Cerebellar nuclear complex (tissue), 1 donor: Measurements from ENCODE around the gene UBE2G1.
A peak's percentile ranks its signal among the peaks of the same experiment; 100 is the strongest.
"Not testable (repeated sequence)": the region's sequence is repeated elsewhere in the genome, so short reads cannot be mapped to it uniquely, and the experiment has no call there.

Experiments used
- DNase-seq, 2 experiments: peaks; one replicate each; lab custom pipeline; 2025; lab: John Stamatoyannopoulos, UW

Gene UBE2G1

DNA sequence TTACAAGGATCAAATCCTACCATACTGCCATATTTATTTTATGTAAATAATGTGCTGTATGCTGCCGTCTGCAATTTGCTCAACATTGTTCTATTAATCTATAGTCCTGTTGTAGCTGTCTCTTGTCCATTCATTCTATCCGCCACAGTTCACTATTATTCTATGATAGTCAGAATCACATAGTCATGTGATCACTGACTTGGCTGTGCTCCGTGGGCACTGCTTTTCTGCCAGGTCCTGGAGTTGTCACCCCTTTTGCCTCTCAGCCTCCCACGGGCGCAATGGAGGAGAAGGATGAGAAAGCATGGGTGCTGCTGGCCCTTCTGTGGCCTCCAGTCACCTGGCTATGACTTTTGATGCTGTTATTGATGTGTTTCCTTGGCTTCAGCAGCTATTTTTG is 65.4 kb downstream of the UBE2G1 start:
- DNase-seq = no peak

DNA sequence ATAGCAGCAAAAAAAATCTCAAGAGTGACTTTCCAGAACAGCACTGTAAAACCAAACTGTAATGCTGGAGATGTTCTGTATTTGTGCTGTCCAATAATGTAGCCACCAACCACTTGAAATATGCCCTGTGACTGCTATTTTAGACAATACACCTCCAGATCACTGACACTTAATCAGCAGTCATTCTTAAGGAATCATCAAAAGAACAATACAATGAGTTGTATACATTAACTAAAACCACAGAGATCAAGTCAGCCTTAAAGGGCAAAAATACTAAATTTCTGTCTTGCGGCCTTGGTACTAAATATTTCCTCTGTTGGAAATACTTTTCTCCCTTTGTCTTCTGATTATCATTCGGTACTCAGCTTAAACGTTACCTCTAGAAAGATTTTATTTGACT is 69.1 kb downstream of the UBE2G1 start:
- no peak for DNase-seq

DNA sequence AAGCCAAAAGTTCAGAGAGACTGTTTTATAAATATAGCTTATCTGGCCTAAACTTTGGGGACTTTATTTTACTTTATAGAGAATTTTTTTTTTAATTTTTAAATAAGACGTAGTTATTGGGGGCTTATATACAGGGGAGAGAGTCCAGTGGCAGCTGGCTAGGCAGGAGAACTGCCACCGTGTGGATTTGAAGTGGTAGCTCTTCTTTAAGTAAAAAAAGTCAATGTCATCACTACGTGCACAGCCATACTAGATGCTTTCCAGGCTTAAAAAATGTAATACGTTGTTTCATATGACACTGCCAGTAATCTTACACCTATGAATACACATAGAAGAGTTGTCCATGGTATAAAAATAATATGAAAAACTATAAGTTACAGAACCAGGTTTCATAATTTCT is 70.8 kb downstream of the UBE2G1 start:
- DNase-seq = no peak

DNA sequence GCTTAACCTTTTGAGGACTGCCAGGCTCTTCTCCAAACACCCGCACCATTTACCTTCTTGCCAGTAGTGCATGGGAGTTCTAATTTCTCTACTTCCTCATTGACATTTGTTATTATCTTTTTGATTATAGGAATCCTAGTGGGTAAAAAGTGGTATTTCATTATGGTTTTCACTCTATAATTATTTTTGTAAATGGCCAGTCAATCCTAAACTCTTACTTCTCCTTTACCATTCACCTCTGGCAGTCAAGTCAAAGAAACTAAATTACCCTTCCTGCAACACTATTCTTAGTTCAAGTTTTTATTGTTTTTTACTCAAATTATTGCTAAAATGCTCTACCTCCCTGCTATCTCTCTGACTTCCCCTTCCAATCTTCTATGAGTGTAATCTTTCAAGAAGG is 72.9 kb downstream of the UBE2G1 start:
- no peak for DNase-seq

DNA sequence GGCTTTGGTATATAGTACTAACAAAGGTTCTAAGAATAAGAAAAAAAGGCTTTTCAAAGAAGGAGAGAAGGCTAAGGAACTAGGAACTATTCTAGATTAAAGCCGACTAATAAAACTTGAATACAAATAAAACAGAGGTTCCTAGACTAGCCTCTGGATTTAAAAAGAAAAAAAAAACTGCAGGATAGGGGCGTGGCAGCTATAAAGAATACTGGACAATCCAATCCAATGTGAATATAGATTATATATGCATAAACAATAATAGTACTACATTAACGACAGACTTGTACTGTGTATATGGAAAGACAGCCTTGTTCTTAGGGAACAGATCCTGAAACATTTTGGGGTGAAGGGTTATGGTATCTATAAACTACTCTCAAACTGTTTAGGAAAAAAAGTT is 78.8 kb downstream of the UBE2G1 start:
- DNase-seq = no peak

DNA sequence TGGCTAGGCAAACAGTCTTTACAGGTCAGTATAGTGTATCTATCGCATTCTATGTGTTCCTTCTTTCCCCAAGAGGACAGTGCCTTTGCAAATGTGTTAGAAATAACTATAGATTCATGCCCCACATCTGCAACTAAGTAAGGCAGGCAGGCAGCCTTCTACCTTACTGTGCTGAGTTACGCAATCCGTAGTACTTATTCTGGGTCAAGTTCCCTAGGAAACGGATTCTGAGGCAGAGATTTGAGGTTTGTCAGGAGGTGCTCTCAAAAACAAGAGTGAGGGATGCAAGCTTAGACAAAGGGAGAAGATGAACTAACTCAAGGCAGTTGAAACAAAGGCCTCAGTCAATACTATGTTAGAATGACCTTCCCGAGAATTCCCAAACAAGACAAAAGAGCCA is 90.0 kb downstream of the UBE2G1 start:
- DNase-seq = no peak

DNA sequence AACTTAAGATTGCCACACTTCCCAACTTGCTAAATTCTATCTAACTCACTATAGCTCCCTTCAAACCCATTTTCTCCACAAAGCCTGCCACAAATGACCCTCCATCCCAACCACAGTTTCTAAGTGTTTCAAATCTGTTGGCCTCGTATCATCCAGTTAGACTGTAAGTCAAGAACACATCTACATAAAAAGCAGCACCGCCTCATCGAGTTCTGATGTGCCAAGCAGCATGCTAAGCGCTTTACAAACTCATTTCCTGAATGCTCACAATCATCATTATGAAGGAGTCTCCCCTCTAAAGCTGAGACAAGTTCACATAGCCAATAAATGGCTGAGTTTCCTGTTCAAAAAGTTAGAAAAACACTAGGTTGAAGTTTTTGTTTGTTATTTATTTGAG is 93.5 kb downstream of the UBE2G1 start:
- DNase-seq = no peak

DNA sequence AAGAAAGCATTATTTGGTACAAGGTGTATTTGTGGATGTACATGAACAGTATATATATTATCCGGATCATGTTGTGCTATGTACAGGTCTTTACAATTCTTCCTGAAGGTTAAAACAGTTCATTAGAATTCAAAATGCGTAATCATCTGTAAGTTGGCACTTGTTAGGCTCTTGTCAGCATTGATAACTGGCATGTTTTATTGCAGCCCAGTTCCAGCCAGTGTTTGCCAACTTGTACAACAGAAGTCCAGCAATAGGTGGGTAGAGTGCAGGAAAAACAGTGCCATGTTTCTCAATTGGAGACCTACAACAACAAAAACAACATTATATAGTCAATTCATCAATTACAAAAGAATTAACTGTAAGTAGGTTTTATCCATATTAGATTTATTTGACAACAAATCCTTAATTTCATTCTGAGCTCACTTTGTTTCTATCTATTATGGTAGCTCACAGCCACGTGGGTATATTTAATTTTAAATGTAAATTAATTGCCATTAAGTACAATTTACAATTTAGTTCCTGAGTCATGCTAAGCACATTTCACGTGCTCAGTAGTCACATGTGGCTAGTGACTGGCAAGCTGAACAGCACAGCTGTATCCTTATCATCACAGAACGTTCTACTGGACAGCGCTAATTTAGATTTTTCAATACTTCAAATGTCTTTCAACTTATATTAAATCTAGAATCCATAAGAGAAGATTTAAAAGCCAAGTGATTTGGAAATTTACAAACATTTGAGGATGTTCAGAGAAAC is 94.1 kb downstream of the UBE2G1 start:
- DNase-seq = no peak

DNA sequence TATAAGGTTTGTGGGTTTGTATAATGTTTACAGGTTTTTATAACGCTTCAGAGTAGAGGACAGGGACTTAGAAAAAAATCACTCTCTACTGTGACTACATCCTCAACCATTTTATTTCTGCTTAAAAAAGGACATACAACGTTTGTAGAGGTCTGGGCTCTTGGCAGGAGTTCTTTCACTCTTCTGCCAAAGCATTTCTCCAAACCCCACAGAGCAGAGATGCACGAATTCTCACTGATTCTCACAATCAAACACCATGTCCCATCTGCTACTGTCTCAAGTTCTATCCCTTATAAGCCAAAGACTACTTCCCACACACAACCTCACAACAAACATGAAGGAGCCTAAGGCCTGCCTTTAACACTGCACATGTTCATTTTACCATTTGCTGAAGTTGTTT is 95.7 kb downstream of the UBE2G1 start:
- no peak for DNase-seq

DNA sequence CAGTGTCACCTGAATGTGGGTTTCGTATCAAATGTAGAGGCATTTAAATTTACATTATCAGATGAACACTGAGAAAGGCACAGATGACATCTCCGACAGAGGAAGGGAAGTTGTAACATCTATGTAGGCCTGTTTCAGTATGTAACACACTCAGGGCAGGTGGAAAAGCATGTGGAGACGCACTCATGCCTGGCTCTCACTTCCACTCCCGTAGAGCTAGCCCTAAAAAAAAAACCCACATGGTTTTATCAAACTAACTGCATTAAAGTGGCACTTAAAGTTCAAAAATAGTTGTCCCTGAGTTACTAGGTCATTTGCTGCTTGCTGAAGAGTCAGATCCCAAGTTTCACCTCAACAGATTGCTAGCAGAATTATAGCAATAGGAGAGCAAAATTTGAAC is 96.6 kb downstream of the UBE2G1 start:
- DNase-seq = no peak

DNA sequence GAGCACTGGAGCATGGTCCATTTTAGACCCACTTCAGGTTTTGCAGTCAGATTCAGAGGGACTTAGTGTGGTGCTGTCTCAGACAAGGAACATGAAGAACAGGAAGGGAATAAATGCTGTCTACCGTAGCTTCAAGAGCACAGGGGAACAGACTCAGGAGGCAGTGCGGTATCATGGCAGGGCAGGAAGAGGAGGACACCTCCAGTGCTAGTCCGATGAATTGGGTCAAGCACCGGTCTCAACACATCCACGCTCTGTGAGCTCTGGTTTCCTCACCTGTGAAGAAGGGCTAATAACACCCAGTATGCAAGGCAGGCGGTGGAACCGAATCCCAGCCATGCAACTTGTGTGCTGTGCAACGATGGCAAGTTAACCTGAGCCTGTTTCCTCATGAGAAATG is 99.1 kb downstream of the UBE2G1 start:
- DNase-seq = no peak

DNA sequence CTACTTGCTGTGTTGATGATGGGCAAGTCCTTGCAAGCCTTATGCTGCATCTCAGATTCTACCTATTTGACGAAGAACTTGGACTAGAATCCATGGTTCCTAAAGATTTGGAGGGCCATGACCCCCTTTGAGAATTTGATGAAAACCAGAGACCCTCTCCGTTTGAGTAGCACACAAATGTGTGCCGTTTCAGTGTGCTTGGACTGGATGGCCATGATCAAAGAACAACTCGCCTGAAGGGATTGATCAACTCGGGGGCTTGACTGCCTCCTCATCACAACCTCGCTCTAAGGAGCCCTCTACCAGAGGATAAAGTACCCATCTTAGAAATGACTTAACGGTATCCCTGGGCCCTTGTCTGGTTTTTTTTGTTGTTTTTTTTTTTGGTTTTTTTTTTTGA is 99.9 kb downstream of the UBE2G1 start:
- no peak for DNase-seq

DNA sequence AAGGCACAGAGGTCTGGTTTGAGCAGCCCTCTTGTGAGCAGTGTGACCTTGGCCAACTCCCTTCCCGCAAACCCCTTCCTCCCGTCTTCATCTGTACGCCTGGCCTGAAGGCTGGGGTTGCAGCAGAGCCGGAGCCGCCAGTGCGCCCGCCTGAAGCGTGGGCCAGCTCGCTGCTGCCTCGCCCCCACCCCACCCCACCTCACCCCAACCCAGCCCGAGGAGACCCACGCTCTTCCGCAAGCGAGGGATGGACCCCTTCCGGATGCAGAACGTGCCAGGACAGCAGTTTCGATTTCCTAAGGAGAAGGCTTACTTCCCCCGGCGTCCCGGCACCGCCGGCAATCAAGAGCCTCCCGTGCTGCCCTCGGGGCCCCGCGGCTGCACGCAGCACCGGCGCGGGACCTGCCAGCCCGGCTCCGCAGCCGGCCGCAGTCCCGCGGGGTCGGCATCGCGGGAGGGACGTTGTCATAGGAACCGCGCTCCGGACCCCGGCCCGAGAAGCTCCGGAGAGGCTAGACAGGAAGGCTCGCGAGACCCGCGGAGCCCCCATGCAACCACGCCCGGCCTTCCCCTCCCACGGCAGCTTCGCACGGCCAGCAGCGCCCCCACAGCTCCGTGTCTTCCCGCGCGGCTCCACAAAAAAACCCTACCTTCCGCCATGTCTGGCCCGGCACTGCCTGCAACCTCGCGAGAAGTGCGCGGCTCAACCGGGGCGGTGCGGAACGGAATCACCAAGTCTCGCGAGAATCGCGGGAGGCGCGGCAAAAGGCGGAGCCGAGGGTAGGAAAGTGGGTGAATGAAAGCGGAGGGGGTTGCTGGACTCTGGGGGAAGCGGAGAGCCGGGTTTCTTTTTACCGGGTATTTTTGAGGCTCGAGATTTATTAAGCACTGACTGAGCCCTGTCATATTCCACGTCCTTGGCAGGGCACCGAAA is 102.9 kb downstream of the UBE2G1 start, which contains the start of gene ANKFY1:
ANKFY1 (minus strand) TSS at position 698 of the 934 bp plus-strand sequence; CDS start at position 660, 38 bp downstream.
- DNase-seq = peak; percentile 39 to 86

DNA sequence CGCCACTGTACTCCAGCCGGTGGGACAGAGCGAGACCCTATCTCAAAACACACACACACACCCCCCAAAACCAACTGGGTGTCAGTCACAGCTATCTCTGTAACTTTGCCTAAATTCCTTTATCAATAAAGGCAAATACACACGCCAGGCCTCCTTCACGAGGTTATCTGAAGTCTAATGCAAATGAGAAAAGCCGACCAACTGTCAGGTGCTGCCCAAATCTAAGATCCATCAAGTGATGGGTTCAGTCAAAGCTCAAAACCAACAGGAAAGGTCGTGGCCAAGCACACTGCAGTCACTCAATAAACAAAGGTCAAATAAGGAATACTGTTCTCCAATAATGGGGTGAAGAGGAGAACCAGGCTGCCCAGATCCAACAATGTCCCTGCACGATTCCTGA is 103.8 kb downstream of the UBE2G1 start:
- no peak for DNase-seq

DNA sequence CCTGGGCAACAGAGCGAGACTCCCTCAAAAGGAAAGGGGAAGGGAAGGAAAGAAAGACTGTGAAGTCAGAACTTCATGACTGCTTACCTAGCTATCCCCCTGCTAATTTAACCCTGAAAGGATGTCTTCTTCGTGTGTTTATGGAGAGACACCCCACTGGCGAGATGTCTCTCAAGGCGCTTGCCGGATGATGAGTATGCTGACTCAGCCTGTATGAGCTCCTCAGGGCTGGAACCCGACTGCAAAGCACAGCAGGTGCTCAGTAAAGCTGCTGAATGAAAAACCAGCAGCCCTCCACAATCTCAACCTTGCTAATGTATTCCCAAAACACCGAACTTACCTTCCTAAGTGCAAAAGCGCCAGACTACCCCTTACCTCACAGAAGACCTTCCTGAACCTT is 105.0 kb downstream of the UBE2G1 start:
- no peak for DNase-seq

DNA sequence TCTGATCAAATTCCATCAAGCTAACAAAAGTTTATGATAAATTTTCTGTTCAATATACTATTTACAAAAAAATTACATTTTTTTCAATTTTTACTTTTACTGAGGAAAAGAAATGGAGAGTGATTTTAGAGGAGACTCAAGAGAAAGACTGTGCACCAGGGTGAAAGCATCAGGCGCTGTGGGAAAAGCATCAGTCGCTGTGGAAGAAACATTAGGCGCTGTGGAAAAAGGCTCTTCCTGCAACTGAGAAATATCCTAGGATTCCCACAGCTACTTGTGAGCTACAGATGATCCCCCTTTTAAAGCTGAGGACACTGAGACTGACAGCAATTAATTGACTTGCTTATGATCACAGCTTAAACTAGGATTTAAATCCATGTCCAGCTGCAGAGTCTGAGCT is 107.6 kb downstream of the UBE2G1 start:
- no peak for DNase-seq

DNA sequence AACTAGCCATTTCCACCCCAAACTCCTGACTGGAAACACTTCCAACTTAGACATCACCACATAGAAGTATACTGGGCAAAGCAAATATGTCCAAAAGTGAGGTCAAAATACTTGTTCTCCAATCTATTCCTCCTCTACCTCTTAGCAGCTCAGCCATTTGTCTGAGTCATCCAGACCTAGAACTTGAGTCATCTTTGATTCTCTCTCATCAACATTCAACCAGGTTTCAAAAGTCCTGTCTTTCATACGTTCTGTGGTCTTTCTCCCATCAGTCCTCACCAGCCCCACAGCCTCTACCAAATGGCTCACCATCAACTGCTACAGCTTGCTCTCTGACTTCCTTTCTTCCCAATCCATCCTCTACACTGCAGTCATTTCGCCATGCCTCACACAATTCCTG is 109.5 kb downstream of the UBE2G1 start:
- DNase-seq = no peak

DNA sequence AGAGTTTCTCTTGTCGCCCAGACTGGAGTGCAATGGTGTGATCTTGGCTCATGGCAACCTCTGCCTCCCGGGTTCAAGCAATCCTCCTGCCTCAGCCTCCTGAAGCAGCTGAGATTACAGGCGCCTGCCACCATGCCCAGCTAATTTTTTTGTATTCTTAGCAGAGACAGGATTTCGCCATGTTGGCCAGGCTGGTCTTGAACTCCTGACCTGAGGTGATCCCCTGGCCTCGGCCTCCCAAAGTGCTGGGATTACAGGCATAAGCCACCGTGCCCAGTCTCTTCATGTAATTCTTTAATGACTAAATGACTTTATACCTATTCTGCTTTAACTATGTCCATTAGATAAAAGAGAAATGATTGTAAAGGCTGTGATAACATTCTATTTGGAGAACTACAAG is 111.2 kb downstream of the UBE2G1 start:
- DNase-seq = not testable (repeated sequence)

DNA sequence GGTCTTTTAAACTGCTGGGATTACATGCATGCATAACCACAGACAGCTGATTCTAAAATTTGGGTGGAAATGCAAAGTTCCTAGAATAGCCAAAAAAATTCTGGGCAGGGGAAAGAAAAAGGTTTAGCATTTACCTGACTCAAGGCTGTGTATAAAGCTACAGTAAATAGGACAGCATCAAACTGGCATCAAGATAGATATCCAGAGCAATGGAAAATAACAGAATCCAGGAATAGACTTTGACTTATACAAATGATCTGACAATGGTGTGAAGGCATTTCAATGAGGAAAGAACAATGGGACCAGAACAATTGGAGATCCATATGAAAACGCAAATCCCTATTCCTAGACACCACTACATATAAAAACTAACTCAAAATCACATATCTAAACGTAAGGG is 115.6 kb downstream of the UBE2G1 start:
- DNase-seq = no peak

DNA sequence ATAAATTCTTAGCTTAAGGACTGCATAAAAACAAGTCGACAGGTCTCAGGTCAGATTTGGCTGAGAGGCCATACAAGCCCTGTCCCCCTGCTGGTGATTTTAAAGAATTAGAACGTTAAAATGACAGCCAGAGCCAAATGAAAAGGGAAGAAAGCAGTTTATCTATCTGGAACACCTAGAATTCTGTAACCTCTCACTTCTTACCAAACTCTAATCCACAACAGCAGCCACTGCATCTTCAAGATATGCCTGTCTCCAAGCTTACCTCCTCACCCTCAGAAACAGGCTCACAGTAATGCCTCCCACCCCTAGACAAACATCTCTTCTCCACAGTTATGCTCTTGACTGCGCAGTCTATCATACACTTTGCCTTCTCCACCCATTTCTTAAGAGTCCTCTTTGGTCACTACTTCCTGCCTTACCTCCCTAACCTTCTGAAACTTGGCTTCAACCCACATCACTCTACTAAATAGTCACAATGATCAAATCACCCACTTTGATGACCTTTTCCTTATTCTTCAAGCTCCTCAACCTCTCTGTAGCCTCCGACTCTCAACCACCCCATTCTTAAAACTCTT is 116.9 kb downstream of the UBE2G1 start:
- DNase-seq = no peak

DNA sequence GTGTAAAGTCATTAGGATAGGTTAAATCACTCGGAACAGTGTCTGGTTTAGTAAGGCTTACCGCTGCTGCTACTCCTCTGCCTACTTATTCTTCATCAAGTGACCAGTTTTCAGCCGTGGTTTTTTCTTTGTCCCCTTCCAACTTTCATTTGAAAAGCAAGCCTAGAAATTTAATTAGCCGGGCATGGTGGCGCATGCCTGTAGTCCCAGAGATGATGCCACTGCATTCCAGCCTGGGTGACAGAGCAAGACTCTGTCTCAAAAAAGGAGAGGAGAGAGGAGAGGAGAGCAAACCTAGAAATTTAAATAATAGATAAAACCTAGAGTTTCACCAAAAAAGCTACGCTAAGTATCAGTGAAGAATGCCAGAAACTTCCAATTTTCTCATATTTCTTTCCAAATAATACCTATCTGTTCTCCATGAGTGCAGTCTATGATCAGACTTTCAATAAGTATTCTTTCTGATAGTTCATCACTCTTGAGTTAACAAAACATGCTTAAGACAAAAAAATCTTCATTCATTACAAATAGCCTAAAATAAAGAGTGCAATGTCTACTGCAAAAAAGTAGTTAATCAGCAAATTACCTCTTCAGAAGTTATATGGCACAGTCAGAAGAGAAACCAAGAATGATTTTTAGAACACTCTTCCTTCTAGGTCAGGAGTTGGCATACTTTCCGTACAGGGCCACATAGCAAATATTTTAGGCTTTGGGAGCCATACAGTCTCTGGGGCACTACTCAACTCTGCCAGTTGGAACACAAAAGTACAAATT is 117.8 kb downstream of the UBE2G1 start:
- no peak for DNase-seq

DNA sequence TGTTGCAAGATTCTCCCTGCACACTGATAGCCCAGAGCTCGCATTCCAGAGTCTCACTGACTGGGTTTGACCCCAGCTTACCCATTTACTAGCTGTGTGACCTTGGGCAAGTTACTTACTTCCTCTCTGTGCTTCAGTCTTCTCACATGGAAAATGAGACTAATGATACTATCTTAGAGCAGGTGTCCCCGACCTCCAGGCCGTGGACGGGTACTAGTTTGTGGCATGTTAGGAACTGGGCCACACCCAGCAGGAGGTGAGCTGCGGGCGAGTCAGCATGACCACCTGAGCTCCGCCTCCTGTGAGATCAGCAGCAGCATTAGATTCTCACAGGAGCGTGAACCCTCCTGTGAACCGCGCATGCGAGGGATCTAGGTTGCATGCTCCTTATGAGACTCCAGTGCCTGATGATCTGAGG is 118.5 kb downstream of the UBE2G1 start:
- no peak for DNase-seq
